Measurements from ENCODE around the gene PELO.

Gene PELO

DNA sequence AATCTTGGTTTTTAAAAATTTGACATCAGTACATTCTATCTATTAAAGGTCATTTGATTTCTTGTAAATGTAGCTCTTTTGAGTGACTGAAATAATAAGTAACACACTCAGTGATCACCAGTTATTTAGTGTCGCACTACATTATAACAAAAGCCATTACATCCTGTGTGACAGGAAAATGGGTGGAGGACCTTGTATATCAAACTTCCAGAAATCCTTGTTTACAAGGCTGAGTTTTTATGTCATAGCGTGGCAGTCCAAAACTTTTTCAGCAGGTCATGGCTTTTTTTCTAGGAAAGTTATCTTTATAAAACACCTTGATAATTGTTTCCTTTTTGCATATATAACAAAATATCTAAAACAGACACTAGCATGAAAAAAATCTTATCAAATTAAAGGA lies 14.4 kb upstream of the PELO start:
- no peak for DNase-seq

- no peak for DNase-seq
Observed at GRCh38 chr5:52774005-52774410, 13.7 kb upstream of the PELO start.

- no peak for DNase-seq
Observed at GRCh38 chr5:52776116-52776515, 11.6 kb upstream of the PELO start.

- no peak for DNase-seq
Observed at GRCh38 chr5:52777186-52777585, 10.5 kb upstream of the PELO start.

DNA sequence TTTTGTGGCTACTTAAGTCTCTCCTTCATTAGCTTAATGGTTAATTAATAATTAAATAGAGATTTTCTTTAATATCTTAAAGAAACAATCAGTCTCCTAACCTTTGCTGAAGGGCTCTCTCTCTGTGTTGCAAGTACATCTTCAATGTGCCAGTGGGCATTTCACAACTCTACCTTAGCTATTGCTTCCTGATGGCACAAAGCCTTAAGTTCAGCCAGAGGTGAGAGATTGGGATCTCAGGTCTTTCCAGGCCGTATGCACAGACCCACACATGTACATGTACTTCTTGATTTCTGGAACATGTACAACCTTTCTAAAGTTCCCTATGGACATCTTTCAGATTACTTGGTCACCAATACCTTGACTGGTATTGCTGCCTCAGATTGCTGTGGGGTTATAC lies 8.9 kb upstream of the PELO start:
- no peak for DNase-seq

- DNase-seq, result no peak
Observed at GRCh38 chr5:52779213-52779612, 8.5 kb upstream of the PELO start.

DNA sequence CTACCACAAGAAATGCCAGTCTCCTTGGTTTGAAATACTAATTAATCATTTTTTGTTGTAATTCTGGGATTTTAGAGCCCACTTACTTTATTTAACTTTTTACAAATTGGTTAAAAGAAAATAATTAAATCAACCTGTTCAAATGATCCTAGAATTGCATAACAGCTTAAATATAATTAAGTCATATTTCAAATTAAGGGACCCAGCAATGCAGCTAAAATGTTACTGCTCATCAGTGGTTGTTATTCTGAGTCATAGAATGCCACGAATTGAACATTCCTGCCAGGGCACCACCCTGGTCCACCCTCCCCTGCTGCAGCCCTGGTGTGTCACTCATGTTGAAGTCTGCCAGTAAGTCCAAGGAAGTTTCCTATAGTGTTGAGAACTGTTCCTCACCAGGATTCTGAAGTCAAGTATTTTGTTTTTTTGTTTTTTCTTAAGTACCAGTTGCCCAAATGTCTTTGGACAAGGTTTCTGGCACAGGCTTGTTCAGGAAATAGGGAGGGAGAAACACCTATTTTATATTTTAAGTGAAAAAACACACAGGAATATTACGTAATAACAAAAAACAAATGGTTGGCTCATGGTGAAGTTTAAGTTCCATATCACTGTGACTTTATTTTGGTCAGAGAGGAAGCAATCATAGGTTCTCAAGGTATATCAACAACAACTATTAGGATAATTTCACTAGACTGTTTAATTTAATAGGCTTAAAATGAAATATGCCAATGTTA lies 4.3 kb upstream of the PELO start:
- no peak for DNase-seq

DNA sequence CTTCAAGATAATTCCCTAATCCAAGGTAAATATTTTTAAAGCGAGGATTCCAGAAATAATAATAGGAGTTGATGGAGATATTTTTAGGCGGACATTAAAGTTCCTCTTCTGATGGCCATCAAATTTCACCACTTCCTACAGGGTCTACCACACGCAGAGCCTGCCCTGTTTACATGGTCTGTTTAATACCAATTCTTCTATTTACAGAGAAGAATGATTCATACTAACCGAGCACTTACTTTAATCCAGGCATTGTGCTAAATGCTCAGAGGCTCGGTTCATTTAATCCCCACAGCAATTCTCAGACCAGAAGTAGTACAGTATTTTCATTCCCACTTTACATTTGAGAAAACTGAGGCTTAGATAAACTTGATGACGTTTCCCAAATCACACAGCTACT lies 3.0 kb upstream of the PELO start:
- DNase-seq, result no peak

GRCh38 chr5:52786391-52786790 lies 1.3 kb upstream of the PELO start:
- no peak for DNase-seq

DNA sequence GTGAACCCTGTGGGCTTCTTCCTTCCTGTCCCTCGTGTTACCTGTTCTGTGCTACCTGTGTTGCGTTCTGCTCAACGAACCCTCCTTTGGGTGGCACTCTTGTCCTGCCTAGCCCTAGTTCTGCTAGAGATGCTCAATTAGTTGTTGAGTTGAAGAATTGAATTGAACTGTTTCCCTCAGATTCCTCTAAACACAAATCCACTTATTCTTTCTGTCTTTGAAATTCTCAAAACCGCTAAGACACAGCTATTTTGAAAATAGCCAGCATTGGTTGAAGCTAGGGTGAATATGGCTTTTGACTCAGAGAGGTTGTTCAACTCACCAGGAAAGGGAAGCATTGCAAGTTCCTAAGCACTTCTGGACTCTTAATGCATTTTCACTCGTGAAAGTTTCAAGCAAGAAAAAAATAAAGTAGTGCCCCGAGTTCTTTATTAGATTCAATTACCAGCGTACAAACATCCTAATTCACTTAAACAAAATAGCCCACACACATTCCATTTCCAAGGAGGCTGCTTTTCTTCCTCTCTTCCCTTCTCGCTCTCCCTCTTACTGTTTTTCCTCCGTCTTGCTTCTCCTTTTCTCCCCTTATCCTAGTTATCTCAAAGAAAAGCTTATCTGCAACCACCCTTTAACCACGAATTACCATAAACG lies 642 bp upstream of the PELO start:
- peak; percentile 67 for DNase-seq

DNA sequence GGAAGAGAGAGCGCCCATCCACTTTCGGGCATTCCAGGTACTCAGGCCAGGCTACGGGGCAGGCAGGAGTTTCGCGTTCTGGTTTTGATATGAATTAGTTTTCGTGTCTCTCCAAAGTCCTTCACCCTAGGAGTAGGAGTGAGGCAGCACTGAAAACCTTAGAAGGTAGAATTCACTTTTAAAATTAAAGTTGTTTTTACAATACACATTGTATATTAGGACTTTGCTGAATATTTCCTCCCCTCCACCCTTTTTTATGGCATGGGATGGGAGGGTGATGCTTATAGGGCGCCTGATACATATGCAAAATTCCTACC lies 747 bp downstream of the PELO start:
- no peak for DNase-seq

- no peak for DNase-seq
Observed at GRCh38 chr5:52789378-52789777, 1.7 kb downstream of the PELO start.

DNA sequence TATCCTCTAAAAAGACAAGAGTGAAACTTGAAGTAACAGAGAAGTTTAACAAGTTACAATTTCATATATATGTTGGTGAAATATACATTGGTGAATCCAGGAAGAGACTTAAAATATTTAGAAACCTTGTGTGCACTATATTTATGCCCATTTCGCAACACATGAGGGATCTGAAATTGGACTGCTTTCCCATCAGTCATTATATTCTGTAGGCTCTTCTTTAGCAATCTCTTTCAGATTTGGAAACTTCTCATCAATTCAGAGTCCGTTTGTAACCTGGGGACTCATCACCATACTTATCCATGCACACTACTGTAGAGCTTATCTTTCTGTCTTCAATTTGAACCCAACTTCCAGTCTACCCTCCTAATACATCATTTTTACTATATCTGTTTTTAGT lies 2.1 kb downstream of the PELO start:
- DNase-seq, result no peak

DNA sequence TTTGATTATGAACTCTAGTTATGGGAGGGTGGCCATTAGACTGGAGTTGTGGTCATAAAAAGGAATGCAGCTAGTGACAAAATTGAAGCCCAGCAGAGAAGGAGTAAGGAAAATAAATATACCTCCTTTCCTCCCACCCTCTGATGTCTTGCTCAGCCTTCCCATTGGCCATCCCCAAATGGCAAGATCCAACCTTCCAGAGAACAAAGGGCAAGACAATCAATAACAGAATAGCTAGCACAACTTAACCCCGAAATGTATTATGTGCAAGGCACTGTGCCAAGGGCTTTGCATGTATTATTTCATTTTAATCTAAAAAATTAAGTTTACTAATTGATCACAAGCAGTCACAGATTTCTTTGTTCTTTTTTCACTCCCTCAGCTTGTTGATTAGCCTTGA lies 3.6 kb downstream of the PELO start:
- no peak for DNase-seq

DNA sequence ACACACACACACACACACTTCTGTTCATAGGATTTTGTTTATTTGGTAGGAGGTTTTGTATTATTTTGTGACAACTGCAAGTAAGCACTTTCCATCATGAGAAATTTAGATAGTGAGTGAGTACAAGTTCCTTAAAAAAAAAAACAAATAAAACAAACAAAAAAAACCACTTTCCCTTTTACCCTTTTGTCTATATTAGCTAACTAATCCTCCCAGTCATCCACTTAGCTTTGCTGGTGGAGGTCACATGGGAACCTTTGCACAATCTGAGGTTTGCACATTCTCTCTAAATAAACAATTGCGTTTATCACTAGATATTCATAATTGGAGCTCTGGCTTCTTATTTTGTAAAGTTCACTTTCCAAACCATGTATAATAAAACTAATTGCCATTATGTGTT lies 6.8 kb downstream of the PELO start:
- DNase-seq, result no peak

DNA sequence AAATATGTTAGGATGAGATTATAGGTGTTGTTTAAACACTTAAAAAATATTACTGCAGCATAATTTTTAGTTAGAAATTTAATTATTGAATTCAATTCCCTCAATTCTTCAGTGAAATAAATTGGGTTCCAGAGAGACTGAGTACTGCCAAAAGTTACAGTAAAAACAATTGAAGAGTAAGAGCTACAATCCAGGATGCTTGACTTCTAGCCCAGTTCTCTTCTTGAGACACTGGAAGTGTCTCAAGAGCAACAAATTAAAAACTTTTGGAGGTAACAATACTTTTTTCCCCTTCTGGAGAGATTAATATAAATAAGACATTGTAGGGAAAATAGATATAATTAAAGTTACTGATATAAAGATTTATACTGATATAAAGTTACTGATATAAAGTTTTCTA lies 8.3 kb downstream of the PELO start:
- no peak for DNase-seq

DNA sequence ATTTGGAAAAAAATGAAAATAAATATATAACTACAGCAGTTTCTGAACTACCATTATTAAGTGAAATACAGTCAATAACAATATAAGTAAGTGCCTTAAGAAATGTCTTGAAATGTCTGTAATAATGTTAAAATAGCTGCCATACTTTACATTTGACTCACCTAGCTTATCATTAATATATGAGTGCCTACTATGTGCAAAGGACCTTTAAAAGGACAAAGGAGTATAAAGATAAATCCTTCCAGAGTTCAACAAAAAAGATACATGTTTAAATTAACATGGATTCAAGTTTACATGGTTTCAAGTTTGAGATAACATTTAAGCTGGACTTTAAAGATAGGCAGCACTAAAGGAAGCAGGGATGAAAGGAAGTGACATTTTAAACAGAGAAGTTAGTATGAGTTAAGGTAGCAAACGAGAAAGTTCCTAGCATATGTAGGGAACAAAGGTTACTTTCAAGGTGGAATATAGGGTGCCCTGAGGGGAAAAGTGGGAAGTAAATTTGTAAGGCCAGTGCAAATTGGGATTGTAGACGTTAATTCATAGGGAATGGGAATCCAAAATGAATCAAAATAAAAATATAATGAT lies 8.9 kb downstream of the PELO start:
- no peak for DNase-seq

DNA sequence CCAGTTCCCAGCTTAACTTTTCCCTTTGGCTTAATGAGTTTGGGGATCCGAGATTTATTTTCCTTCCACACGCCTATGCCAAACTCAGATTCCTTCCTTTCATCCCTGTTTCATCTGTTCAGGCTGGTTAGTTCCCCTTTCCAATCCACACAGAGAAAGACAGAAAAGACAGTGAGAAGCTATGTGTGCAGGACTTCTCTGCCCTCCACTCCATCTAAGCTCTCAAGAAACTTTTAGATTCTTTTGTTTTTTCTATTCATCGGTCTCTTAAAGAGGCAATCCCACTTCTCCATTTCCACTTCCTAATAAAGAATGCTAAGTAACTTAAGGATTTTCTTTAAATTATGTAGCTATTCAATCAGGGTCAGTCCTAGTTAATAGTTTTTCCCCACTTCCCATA lies 11.2 kb downstream of the PELO start:
- DNase-seq, result no peak

- DNase-seq, result no peak
Observed at GRCh38 chr5:52799358-52799982, 11.8 kb downstream of the PELO start.

GRCh38 chr5:52799983-52800393 lies 12.3 kb downstream of the PELO start:
- peak; percentile 91 for DNase-seq

DNA sequence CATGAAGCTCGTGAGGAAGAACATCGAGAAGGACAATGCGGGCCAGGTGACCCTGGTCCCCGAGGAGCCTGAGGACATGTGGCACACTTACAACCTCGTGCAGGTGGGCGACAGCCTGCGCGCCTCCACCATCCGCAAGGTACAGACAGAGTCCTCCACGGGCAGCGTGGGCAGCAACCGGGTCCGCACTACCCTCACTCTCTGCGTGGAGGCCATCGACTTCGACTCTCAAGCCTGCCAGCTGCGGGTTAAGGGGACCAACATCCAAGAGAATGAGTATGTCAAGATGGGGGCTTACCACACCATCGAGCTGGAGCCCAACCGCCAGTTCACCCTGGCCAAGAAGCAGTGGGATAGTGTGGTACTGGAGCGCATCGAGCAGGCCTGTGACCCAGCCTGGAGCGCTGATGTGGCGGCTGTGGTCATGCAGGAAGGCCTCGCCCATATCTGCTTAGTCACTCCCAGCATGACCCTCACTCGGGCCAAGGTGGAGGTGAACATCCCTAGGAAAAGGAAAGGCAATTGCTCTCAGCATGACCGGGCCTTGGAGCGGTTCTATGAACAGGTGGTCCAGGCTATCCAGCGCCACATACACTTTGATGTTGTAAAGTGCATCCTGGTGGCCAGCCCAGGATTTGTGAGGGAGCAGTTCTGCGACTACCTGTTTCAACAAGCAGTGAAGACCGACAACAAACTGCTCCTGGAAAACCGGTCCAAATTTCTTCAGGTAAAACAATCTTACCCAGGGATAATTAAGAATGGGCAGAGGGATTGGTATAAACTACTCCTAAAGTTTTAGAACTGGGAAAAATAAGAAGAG lies 12.9 kb downstream of the PELO start:
- DNase-seq, result peak; percentile 54

- DNase-seq, result peak; percentile 15
Observed at GRCh38 chr5:52801329-52801728, 13.6 kb downstream of the PELO start.

- DNase-seq, result no peak
Observed at GRCh38 chr5:52802272-52802973, 14.7 kb downstream of the PELO start.
